ENCODE data around the gene SAFB. TPM values are rescaled to one million over a fixed set of nuclear protein-coding genes. Genes with fewer than 3 reads are reported as not detected.
A peak's percentile ranks its signal among the peaks of the same experiment; 100 is the strongest.

Gene SAFB
- total and polyA plus RNA-seq, 2 of the 13 experiments (the other 11 are each of a cell fraction or from before 2014, with no cell fraction given), result 21.0 to 28.4 TPM

GRCh38 chr19:5680437-5681368 is 57.8 kb downstream of the SAFB start, which contains the start of the genes HSD11B1L and MICOS13 (continued):
- TF ChIP-seq CEBPZ (IDR thresholded peaks at IDR 0.05; ENCODE audit: low read length) (no peak), ZNF777 (CRISPR knock-in tag; IDR thresholded peaks at IDR 0.05) (no peak), POLR2AphosphoS5 (IDR thresholded peaks at IDR 0.05; ENCODE audit: low read depth, low read length) (peak; percentile 73), NFE2L1 (CRISPR knock-in tag; IDR thresholded peaks at IDR 0.05; ENCODE audit: borderline replicate concordance) (no peak), NFKBIZ (CRISPR knock-in tag; IDR thresholded peaks at IDR 0.05) (no peak), FLYWCH1 (CRISPR knock-in tag; IDR thresholded peaks at IDR 0.05) (no peak), SAP130 (CRISPR knock-in tag; IDR thresholded peaks at IDR 0.05; ENCODE audit: low read depth) (peak; percentile 91), THAP11 (CRISPR knock-in tag; IDR thresholded peaks at IDR 0.05) (peak; percentile 100), ZNF552 (CRISPR knock-in tag; IDR thresholded peaks at IDR 0.05; ENCODE audit: borderline replicate concordance) (peak; percentile 40; the same call in 1 of the 2 replicates), RARG (CRISPR knock-in tag; IDR thresholded peaks at IDR 0.05; ENCODE audit: low read depth) (no peak), ATRX (CRISPR knock-in tag; IDR thresholded peaks at IDR 0.05; ENCODE audit: borderline replicate concordance) (no peak), ZSCAN9 (CRISPR knock-in tag; IDR thresholded peaks at IDR 0.05; ENCODE audit: borderline replicate concordance) (0 out of 2 replicates have a peak, but pooled peaks have one; percentile 37), ZNF101 (CRISPR knock-in tag; IDR thresholded peaks at IDR 0.05; ENCODE audit: borderline replicate concordance, low read depth) (no peak), TOPORS (CRISPR knock-in tag; IDR thresholded peaks at IDR 0.05) (no peak), ZNF546 (CRISPR knock-in tag; conservative IDR thresholded peaks at IDR 0.05) (0 out of 2 replicates have a peak, but pooled peaks have one; percentile 74), GPN1 (CRISPR knock-in tag; IDR thresholded peaks at IDR 0.05; ENCODE audit: borderline replicate concordance) (no peak), ZNF24 (IDR thresholded peaks at IDR 0.05) (no peak), SP2 (CRISPR knock-in tag; IDR thresholded peaks at IDR 0.05) (peak; percentile 46), ZNF83 (CRISPR knock-in tag; IDR thresholded peaks at IDR 0.05; ENCODE audit: borderline replicate concordance) (no peak)
- TF ChIP-seq, protein P1, sequence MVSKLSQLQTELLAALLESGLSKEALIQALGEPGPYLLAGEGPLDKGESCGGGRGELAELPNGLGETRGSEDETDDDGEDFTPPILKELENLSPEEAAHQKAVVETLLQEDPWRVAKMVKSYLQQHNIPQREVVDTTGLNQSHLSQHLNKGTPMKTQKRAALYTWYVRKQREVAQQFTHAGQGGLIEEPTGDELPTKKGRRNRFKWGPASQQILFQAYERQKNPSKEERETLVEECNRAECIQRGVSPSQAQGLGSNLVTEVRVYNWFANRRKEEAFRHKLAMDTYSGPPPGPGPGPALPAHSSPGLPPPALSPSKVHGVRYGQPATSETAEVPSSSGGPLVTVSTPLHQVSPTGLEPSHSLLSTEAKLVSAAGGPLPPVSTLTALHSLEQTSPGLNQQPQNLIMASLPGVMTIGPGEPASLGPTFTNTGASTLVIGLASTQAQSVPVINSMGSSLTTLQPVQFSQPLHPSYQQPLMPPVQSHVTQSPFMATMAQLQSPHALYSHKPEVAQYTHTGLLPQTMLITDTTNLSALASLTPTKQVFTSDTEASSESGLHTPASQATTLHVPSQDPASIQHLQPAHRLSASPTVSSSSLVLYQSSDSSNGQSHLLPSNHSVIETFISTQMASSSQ (IDR thresholded peaks at IDR 0.05; ENCODE audit: low read depth), result peak; percentile 59
- TF ChIP-seq, protein P1 (CRISPR knock-in tag; IDR thresholded peaks at IDR 0.05; ENCODE audit: borderline replicate concordance), result peak; percentile 69; the same call in 1 of the 2 replicates
- TF ChIP-seq, protein P2, sequence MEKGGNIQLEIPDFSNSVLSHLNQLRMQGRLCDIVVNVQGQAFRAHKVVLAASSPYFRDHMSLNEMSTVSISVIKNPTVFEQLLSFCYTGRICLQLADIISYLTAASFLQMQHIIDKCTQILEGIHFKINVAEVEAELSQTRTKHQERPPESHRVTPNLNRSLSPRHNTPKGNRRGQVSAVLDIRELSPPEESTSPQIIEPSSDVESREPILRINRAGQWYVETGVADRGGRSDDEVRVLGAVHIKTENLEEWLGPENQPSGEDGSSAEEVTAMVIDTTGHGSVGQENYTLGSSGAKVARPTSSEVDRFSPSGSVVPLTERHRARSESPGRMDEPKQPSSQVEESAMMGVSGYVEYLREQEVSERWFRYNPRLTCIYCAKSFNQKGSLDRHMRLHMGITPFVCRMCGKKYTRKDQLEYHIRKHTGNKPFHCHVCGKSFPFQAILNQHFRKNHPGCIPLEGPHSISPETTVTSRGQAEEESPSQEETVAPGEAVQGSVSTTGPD (CRISPR knock-in tag; IDR thresholded peaks at IDR 0.05), result no peak
